HTR-8/SVneo (cell line): Measurements from ENCODE around the gene KCTD13.

Source experiments
- DNase-seq: peaks from one replicate; pipeline ENCODE4 v3.0.0; 2011; ENCODE audit warnings: low spot score, mixed read lengths; ENCODE audit not compliant: insufficient read length
- FAIRE-seq: peaks from 2 replicates; lab custom pipeline; 2011; peaks lifted over from hg19 to GRCh38; lab: Jason Lieb, UNC

The KCTD13 gene

DNA sequence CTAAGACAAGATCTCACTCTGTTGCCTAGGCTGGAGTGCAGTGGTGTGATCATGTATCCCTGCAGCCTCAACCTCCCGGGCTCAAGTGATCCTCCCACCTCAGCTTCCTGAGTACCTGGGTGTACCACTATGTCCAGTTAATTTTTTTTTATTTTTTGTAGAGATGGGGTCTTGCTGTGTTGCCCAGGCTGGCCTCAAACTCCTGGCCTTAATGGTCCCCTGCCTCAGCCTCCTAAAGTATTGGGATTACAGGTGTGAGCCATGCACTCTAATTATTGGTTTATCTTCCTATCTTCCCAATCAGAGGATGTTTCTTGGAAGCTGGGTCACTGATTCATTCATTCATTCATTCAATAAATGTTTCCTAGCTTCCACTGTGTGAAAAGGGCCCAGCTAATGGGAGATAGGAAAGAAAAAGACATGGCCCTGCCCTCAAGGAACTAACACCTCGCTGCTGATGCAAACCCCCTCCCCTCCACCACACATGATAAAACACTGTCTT, 17.3 kb downstream of the KCTD13 start:
- DNase-seq: no peak
- FAIRE-seq: no peak

DNA sequence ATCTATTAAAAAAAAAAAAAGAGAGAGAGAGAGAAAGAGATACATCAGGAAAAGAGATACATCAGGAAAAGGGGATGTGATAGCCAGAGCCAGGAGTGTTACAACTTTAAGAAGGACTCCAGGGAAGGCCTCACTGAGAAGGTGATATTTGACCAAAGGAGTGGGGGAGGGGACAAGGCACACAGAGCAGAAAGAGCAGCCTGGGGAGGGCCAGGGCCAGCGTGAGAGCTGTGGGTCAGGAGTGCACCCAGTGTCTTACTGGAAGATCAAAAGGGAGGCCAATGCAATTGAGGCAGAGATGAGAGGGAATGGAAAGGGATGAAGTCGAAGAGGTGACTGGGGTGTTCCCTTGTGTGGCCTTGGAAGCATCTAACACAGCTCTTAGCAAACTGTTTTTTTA, 18.1 kb downstream of the KCTD13 start:
- DNase-seq (no peak), FAIRE-seq (no peak)

DNA sequence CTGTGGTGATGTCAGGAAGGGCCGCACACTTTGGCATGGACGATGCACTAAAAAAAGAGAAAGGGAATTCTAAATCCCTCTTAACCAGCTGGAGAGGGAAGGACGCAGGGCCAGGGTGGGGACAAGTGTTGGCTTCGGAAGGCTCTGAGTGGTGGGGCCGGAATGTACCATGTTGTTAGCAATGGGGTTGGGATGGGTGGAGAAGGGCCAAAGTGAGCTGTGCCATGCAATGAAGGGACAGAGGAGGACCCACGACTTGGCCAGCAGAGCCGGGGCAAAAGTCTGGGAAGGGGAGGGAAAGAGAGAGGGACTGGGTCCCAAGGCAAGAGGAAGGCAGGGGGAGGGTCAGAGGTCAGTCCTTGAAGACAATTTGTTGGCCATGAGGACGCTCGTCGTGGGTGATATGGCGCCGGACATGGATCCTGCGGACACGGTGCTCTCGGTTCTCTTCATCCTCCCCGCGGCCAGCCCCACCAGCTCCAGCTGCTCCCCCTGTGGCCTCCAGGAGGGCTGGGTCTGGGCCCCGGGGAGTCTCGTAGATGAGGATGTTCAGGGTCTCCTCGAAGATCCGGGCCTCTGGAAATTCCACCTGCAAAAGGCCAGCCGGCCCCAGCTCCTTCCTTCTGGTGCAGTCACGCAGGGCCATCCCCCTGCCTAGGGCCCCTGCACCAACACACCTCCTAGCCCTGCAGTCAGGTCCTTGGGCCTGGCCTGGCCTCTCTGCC, 19.3 kb downstream of the KCTD13 start:
- no peak for FAIRE-seq

DNA sequence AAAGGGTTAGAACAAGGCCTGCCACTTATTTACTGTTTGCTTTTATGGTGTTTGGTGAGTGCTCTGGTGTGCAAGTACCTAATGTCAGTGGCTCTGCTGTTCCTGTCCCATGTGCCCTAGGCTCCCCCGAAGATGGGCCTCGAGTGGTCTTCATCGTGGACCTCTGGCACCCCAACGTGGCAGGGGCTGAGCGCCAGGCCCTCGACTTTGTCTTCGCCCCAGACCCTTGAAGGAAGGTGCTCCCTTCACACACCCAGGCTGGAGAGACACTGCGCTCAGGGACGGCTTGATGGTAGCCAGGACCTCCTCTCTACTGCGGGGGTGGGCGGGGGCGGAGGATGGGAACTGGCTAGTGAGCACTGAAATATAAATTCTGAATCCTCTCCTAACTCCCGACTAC, 20.4 kb downstream of the KCTD13 start:
- no peak for DNase-seq
- FAIRE-seq: no peak

More for the DNA sequence above, 19.3 kb downstream of the KCTD13 start:
- DNase-seq: no peak

DNA sequence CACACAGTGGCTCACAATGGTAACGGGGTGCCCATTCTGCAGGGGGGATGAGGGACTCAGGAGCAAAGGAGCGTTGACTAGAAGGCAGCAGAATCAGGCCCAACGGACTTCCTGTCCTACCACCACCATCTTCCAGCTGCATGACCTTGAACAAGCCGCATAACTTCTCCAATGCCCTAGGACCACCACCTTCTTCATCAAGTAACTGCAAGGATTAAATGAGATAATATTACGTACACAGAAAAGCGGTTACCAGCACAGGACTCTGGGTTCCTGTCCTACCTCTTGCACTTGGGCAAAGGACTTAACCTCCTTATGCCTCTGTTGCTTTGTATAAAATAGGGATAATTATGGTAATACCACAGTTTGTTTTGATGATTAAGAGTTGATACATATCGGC, 21.1 kb downstream of the KCTD13 start:
- FAIRE-seq: no peak

DNA sequence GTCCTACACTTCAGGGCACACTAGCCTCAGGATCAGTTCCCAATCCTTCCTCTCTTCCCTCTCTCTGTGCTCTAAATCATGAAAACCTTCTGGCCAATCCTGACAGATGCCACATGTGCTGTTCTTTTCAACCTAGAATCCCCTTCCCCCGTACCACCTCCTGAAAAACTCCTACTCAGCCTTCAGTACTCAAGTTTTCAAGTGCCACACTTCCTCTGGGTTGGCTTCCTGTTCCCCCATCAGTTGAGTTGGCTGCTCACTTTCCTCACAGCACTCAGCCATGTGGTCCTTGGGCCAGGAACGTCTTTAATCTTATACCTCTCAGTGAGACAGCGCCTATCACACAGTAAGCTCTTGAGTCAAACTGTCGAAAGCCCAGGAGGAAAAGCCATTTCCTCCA, 22.4 kb downstream of the KCTD13 start:
- no peak for FAIRE-seq
- DNase-seq: no peak

More for the DNA sequence above, 21.1 kb downstream of the KCTD13 start:
- DNase-seq: no peak

DNA sequence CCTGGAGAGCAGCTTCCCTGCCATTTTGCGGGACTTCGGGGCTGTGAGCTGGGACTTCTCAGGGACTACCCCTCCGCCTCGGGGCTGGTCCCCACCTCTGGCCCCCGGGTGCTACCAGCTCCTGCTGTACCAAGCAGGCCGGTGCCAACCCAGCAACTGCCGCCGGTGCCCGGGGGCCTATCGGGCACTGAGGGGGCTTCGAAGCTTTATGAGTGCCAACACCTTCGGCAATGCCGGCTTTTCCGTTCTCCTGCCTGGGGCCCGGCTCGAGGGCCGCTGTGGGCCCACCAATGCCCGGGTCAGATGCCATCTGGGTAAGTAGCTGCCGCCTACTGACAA, 24.4 kb downstream of the KCTD13 start:
- no peak for FAIRE-seq

DNA sequence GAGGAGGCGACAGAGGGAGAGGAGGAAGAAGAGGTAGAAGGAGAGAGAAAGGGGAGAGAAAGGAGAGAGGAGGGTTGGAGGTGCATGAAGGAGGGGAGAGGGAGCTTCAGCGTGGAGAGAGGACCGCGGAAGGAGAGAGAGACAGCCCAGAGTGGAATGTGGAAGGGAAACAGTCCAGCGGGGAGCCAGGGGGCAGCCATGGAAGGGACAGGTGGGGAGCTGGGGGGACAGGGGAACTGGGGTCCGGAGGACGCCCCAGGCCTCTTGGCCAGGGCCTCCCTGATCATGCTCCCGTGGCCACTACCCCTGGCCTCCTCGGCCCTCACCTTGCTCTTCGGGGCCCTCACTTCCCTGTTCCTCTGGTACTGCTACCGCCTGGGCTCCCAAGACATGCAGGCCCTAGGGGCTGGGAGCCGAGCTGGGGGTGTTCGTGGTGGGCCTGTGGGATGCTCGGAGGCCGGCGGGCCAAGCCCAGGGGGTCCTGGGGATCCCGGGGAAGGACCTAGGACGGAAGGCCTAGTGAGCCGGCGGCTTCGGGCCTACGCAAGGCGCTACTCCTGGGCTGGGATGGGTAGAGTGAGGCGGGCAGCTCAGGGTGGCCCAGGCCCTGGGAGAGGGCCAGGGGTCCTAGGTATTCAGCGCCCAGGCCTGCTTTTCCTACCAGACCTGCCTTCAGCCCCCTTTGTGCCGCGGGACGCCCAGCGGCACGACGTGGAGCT, 25.0 kb downstream of the KCTD13 start:
- FAIRE-seq (no peak), DNase-seq (peak; percentile 25)

More for the DNA sequence above, 24.4 kb downstream of the KCTD13 start:
- DNase-seq: no peak

DNA sequence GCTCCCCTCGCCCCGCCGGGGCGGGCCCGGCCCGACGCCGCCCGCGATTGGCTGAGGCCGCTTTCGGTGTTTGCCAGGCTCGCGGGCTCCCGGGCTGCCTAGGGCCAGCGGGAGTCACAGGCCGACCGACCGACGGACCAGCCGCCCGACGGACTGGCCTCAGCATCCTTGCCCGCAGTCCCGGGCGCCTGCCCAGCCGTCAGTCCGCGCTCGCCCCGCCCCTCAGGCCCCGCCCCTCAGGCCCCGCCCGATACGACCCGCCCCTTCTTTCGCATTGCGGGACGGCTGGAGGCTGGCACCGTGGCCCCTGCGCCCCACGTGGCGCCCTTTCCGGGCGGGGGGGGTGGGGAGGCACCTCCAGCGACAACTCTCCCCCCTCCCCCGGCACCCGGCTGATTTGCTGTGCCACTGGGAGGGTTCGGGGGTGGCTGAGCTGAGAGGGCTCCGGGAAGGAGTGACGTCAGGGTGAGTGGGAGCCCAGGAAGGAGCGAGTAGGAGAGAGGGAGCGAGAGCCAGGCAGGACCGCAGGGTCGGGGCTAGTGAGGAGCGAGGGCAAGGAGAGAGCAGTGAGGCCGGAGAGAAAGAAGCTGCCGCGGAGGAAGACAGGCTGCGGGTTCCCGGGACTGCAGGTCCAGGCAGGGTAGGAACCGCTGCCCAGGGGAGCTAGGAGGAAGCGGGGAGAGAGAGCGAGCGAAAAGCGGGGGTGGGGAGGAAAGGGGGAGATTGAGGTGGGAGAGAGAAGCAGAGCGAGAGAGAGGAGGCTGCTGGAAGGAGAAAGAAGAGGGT, 25.7 kb downstream of the KCTD13 start, which contains the start of gene ASPHD1:
Gene ASPHD1 (plus strand): TSS at position 387 of the 786 bp plus-strand sequence. CDS start 484 bp downstream, outside the sequence.
- DNase-seq: peak; percentile 88
- peak; percentile 4 for FAIRE-seq

DNA sequence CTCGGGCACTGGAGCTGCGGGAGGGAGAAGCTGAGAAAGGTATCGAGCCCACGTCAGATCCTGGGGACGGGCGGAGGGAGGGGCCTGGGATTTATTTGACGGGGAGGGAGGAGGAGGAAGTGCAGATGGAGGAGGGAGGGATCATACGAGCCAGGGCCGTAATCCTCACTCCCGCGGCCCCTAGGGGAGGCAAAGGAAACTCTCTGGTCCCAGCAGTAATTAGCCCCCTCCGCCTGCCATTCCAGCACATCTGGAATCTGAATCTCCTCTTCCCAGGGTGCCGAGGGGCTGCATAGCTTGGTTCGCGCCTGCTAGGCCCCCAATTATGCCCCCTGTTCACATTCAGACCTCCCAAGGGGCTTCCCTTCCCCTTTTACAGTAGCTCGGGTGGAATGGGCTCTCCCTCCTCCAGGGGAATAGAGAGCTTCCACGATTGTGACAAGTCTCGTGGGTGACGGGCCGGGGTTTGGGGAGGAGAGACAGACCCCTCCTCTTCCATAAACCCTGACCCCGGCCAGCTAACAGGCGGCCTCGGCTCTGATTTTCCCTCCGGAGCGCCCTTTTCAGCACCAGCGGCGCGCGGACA, 26.4 kb downstream of the KCTD13 start, which contains the start of gene SEZ6L2:
Gene SEZ6L2 (minus strand): TSS at position 35 of the 586 bp plus-strand sequence. CDS start 531 bp downstream, outside the sequence.
- FAIRE-seq: no peak

DNA sequence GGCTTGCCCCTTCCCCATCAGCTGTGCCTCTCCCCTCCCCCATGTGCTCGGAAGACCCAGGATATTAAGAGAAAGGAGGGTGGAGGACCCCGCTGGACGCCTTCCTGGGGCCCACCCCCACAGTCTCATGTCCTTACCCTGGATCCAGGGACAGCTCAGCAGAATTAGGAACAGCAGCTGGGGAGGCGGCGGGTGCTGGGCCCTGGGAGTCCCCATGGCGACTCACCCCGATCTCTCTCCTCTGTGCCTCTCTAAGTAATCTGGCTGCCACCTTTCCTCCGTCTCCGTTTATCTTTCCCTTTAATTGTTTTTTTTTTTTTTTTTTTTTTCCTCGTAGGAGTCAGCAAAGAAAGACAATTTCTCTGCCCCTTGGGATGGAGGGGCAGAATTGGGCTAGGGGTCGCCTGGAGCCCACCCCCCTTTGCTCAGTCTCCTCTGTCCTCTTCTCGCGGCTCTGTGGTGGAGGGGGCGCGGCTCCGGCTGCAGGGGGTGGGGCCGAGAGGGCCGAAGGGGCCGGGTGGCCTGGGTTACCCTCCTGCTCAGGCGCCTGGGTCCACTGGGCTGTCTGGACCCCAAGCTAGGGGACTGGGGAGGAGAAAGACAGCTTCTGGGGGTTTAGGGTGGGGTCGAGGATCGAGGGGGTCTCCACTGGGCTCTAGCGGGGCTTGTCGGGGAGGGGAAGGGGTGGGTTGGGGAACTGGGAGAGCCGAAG, 27.1 kb downstream of the KCTD13 start:
- peak; percentile 80 for DNase-seq
- no peak for FAIRE-seq

More for the DNA sequence above, 26.4 kb downstream of the KCTD13 start, which contains the start of gene SEZ6L2:
- peak; percentile 96 for DNase-seq

DNA sequence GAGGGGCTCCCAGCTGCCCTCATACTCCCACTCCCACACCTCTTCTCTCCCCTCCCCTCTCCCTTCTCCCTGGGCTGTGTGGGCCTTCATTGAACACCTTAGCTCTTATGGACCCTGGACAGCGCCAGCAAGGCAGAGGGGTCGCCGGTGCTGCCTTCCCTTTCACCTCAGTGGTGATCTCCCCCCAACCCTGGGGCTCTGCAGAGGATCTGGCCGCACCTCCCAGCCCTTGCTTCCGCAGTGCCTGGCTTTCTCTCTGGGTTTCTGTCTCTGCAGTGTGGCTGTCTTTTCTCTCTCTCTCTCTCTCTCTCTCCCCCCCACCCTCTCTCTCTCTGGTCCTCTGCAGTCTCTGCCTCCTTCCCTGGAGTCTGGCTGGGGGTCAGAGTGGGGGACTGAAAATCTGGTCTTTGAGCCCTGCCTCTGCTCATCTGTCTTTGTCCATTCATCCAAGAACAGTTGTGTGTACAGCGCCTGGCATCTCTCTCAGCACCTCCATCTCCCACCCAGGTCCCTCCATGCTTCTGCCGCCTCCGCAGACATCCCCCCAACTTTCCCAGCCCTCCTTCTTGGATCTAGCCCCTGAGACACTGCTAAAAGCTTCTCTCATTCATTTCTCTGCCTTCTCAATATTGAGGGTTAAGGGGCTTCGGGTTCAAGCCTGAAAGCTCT, 27.8 kb downstream of the KCTD13 start:
- no peak for FAIRE-seq
- no peak for DNase-seq

DNA sequence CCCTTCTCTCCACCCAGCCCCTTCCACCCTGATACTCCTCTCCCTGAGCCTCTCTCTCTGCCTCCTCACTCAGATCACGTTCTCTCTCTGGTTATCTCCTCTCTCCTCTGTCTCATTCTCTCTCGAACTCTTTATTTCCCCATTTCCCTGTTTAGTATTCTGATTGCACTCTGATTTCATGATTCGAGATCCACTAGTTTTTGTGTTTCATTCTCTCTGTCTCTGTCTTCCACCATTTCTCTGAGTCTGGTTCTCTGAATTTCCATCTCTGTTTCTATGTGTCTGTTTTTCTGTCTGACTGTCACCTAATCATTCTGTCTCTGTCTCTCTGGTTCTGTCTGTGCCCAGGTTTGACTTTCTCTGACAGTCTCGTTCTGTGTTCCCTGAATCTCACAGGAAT, 28.7 kb downstream of the KCTD13 start:
- DNase-seq: no peak

DNA sequence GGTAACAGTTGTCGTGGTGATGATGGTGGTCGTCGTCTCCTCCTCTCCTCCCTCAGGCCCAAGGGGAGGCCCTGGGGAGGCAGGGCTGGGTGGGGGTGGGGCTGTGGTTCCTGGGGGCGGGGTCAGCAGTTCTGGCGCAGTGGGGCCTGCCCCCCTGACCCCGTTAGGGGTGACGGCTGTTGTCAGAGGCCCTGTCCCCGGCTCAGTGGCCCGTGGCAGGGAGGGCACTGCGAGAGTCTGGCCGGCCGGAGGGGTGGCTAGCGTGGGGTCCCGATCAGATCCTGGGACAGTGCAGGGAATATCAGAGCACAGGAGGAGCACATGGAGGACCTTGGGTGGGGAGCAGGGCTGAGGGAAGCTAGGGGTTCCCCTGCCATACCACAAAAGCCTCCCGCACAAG, 29.2 kb downstream of the KCTD13 start:
- DNase-seq (no peak), FAIRE-seq (no peak)

More for the DNA sequence above, 28.7 kb downstream of the KCTD13 start:
- no peak for FAIRE-seq

DNA sequence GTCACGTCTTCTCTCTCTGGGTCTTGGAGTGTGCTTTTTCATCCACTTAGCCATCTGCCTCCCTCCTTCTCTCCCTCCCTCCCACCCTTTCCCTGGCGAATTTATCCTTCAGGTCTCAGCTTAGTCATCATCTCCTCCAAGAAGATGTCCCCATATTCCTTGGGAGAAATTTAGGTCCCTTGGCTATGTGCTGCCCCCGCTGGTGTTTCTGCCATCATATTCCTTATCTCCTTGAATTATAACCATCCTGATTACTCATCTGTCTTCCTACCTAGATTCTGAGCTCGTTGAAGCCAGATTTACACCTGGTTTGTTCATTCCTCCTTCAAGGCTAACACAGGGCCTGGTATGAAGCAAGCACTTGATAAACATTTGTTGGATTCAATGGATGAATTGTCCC, 31.7 kb downstream of the KCTD13 start:
- no peak for FAIRE-seq

DNA sequence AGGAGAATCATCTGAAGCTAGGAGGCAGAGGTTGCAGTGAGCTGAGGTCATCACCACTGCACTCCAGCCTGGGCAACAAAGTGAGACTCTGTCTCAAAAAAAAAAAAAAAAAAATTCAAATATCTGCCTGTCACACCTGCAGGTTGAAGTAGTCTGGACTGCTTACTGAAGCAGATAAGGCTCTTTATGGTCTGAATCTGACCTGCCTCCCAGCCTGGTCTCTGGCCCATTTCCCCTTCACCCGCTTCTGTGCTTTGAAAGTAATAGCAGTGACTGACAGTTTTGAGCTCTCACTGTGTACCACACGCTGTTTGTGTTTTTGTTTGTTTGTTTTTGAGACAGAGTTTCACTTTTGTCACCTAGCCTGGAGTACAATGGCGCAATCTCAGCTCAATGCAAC, 32.5 kb downstream of the KCTD13 start:
- no peak for DNase-seq
- FAIRE-seq: no peak

More for the DNA sequence above, 31.7 kb downstream of the KCTD13 start:
- DNase-seq: no peak

DNA sequence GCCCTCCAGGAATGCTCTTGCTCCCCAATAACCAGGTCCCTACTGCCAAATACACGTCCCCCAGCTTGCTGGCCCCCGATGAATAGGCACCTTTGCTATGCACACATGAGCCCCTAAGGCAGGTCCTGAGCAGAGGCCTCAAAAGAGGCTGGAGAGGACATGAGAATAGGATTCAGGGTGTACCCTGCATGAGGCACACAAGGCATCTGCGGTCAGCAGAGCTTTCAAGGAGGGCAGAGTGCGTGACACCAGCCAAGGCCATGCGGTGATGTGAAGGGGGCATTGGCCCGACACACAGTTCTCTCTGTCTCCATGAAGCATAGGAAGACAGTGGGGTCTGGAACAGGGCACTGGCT, 33.6 kb downstream of the KCTD13 start:
- FAIRE-seq: no peak
- DNase-seq: no peak

DNA sequence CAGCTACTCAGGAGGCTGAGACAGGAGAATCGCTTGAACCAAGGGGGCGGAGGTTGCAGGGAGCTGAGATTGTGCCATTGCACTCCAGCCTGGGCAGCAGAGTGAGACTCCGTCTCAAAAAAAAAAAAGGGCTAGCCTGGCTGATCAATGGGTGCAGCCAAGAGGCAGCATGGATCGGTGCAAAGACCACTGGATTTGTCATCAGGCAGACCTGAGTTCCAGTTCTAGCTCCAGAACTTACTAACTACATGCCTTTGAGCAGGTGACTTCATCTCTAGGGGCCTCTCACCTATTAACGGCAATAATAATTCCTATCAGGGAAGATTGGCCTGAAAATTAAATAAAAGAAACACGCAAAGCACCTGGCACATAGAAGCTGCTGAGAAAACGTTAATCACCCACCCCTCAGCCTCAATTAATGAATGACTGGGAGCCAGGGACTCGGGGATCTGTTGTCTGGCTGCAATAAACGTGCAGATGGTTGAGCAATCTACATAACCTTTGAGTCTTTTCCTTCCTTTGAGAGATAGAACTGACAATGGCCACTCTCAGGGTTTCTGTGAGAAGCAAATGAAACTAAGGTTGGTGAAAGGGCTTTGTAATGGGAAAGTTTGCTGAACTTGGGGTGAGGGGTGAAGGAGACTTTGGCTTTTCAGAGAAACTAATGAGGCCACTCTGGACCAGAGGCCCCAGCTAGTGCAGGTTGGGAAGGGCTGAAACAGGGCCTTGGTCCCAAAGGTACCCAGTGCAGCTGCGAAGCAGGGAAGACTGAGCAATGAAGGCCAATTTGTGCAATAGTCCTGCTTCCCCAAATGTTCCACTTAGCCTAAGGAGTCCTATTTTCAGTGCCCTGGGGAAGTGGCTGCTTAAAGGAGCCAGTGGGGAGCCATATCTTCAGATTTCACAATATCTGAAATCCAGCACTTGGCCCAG, 34.2 kb downstream of the KCTD13 start:
- FAIRE-seq: no peak

More for the DNA sequence above, 34.2 kb downstream of the KCTD13 start:
- DNase-seq: no peak
